H1 (cell line): ENCODE measurements around the gene AGAP1. TPM values are rescaled to one million over a fixed set of nuclear protein-coding genes. Genes with fewer than 3 reads are reported as not detected.

Experiments used
- CTCF ChIA-PET: fragments of 300-600 bp; sonication (Branson Sonifier 250); formaldehyde crosslinking; loops from one replicate; lab custom pipeline; 2021; ENCODE audit not compliant: partially characterized antibody; lab: Charles Lee
- POLR2A ChIA-PET: fragments of 300-600 bp; sonication (Branson Sonifier 250); formaldehyde crosslinking; loops from one replicate; lab custom pipeline; 2021; ENCODE audit warnings: inconsistent platforms; ENCODE audit not compliant: partially characterized antibody; lab: Charles Lee
- DNase-seq, 2 experiments: peaks; one replicate each; pipeline versions ENCODE4 v3.0.0 to v3.0.0-alpha.2; 2010 to 2022; ENCODE audit warnings: low spot score in 2 of 2, low read depth in 1 of 2, mixed read lengths in 1 of 2
- FAIRE-seq: peaks from 2 replicates; lab custom pipeline; 2011; peaks lifted over from hg19 to GRCh38; lab: Jason Lieb, UNC
- H2AFZ ChIP-seq: 2 replicates; pipeline ENCODE4 v1.8.1; 2012; ENCODE audit warnings: low read length, inconsistent platforms
- H2AK5ac ChIP-seq: 2 replicates; pipeline ENCODE4 v1.6.1; 2013; ENCODE audit warnings: low read depth, low read length
- H2BK120ac ChIP-seq: replicated peaks from 2 replicates; pipeline ENCODE3; 2013; ENCODE audit warnings: low read depth, low read length, inconsistent platforms
- H2BK12ac ChIP-seq: 2 replicates; pipeline ENCODE4 v1.6.1; 2013; ENCODE audit warnings: low read depth, low read length
- H2BK15ac ChIP-seq: 2 replicates; pipeline ENCODE4 v1.6.1; 2013; ENCODE audit warnings: low read length
- H2BK20ac ChIP-seq: 2 replicates; pipeline ENCODE4 v1.6.1; 2013; ENCODE audit warnings: low read length
- H2BK5ac ChIP-seq: 2 replicates; pipeline ENCODE4 v1.6.1; 2013; ENCODE audit warnings: low read depth, low read length
- H3K14ac ChIP-seq: 2 replicates; pipeline ENCODE4 v1.6.1; 2013; ENCODE audit warnings: inconsistent platforms; ENCODE audit not compliant: insufficient read length
- H3K18ac ChIP-seq: 2 replicates; pipeline ENCODE4 v1.6.1; 2013; ENCODE audit warnings: low read length; ENCODE audit errors: extremely low read depth
- H3K23ac ChIP-seq: 2 replicates; pipeline ENCODE4 v1.6.1; 2013; ENCODE audit warnings: inconsistent platforms; ENCODE audit not compliant: insufficient read length
- H3K23me2 ChIP-seq: 2 replicates; pipeline ENCODE4 v1.6.1; 2013; ENCODE audit warnings: low read depth, low read length
- H3K27ac ChIP-seq: 2 replicates; pipeline ENCODE4 v1.6.1; 2011; ENCODE audit warnings: low read depth, low read length, inconsistent platforms
- H3K27me3 ChIP-seq, 4 experiments: replicated peaks in 1 of 4; 1 replicate in 1 of 4; 2 replicates in 3 of 4; pipeline versions ENCODE4 v1.6.1 to v1.8.1; 2011 to 2013; ENCODE audit warnings: low read length in 3 of 4, mild to moderate bottlenecking in 3 of 4, inconsistent platforms in 2 of 4, mixed read lengths in 2 of 4, moderate library complexity in 1 of 4; ENCODE audit not compliant: control insufficient read depth in 3 of 4, insufficient read depth in 3 of 4; ENCODE audit errors: extremely low read depth in 1 of 4
- H3K36me3 ChIP-seq, 4 experiments: 2 replicates each; pipeline versions ENCODE4 v1.6.1 to v1.8.1; 2011 to 2013; ENCODE audit warnings: mild to moderate bottlenecking in 4 of 4, low read length in 3 of 4, moderate library complexity in 2 of 4, control low read depth in 1 of 4, inconsistent platforms in 1 of 4; ENCODE audit not compliant: insufficient read depth in 4 of 4, control insufficient read depth in 2 of 4
- H3K4ac ChIP-seq: replicated peaks from 2 replicates; pipeline ENCODE3; 2013; ENCODE audit warnings: low read length, low read depth, mixed read lengths, inconsistent platforms; ENCODE audit not compliant: insufficient read length
- H3K4me1 ChIP-seq, 4 experiments: replicated peaks in 1 of 4; 1 replicate in 1 of 4; 2 replicates in 3 of 4; pipeline versions ENCODE4 v1.6.1 to v1.8.1; 2011 to 2013; ENCODE audit warnings: low read length in 3 of 4, inconsistent platforms in 2 of 4, mixed read lengths in 1 of 4; ENCODE audit not compliant: insufficient read depth in 4 of 4, control insufficient read depth in 3 of 4
- H3K4me2 ChIP-seq, 2 experiments: 2 replicates each; pipeline versions ENCODE4 v1.6.1 to v1.8.1; 2011 to 2013; ENCODE audit warnings: low read depth in 2 of 2, low read length in 2 of 2, control low read depth in 1 of 2, inconsistent platforms in 1 of 2, mild to moderate bottlenecking in 1 of 2; ENCODE audit not compliant: insufficient read depth in 1 of 2
- H3K4me3 ChIP-seq, 4 experiments: fragments of 200-600, 300-600 bp in 1 of 4; sonication (generic), shearing (Covaris generic), sonication (Bioruptor Twin) in 1 of 4; 2 replicates each; pipeline versions ENCODE4 v1.5.1 to v1.8.1; 2011 to 2016; ENCODE audit warnings: low read length in 4 of 4, low read depth in 3 of 4, control low read depth in 2 of 4, inconsistent platforms in 2 of 4, mild to moderate bottlenecking in 2 of 4, mixed read lengths in 1 of 4, moderate library complexity in 1 of 4; ENCODE audit not compliant: insufficient read depth in 2 of 4; ENCODE audit errors: extremely low read depth in 1 of 4
- H3K56ac ChIP-seq: replicated peaks from 2 replicates; pipeline ENCODE3; 2013; ENCODE audit warnings: low read depth, mild to moderate bottlenecking, mixed read lengths, low read length, inconsistent platforms; ENCODE audit not compliant: insufficient read length
- H3K79me1 ChIP-seq: 2 replicates; pipeline ENCODE4 v1.6.1; 2013; ENCODE audit warnings: low read depth, low read length, control low read depth
- H3K79me2 ChIP-seq, 2 experiments: 2 replicates each; pipeline versions ENCODE4 v1.6.1 to v1.8.1; 2012 to 2013; ENCODE audit warnings: low read length in 2 of 2, mild to moderate bottlenecking in 2 of 2, inconsistent platforms in 1 of 2; ENCODE audit not compliant: insufficient read depth in 2 of 2, control insufficient read depth in 1 of 2
- H3K9ac ChIP-seq, 4 experiments: replicated peaks in 1 of 4; 1 replicate in 1 of 4; 2 replicates in 3 of 4; pipeline versions ENCODE4 v1.6.1 to v1.8.1; 2011 to 2013; ENCODE audit warnings: low read depth in 3 of 4, low read length in 3 of 4, control low read depth in 2 of 4, mild to moderate bottlenecking in 2 of 4, moderate library complexity in 2 of 4, inconsistent platforms in 1 of 4; ENCODE audit errors: extremely low read depth in 1 of 4
- H3K9me3 ChIP-seq, 2 experiments: 2 replicates each; pipeline versions ENCODE4 v1.6.1 to v1.8.1; 2012 to 2013; ENCODE audit warnings: mild to moderate bottlenecking in 2 of 2, moderate library complexity in 2 of 2, control low read depth in 1 of 2, inconsistent platforms in 1 of 2, low read depth in 1 of 2, low read length in 1 of 2, mixed read lengths in 1 of 2; ENCODE audit not compliant: insufficient read depth in 2 of 2
- H4K20me1 ChIP-seq, 2 experiments: replicated peaks in 1 of 2; 2 replicates each; pipeline versions ENCODE3 to v1.8.1; 2011 to 2013; ENCODE audit warnings: inconsistent platforms in 2 of 2, low read length in 2 of 2, mild to moderate bottlenecking in 1 of 2; ENCODE audit not compliant: insufficient read depth in 2 of 2, control insufficient read depth in 1 of 2
- H4K5ac ChIP-seq: 2 replicates; pipeline ENCODE4 v1.6.1; 2013; ENCODE audit warnings: low read length, low read depth, mixed read lengths, inconsistent platforms; ENCODE audit not compliant: insufficient read length
- H4K8ac ChIP-seq: 2 replicates; pipeline ENCODE4 v1.8.0; 2013; ENCODE audit warnings: mild to moderate bottlenecking, moderate library complexity, low read length, inconsistent platforms; ENCODE audit not compliant: insufficient read depth; ENCODE audit errors: extremely low read depth
- H4K91ac ChIP-seq: replicated peaks from 2 replicates; pipeline ENCODE3; 2013; ENCODE audit warnings: low read length, mixed read lengths, inconsistent platforms; ENCODE audit not compliant: insufficient read length
- CEBPB ChIP-seq: IDR thresholded peaks from 2 replicates; pipeline ENCODE4 v1.6.1; 2012; ENCODE audit warnings: low read depth, low read length
- EP300 ChIP-seq, 2 experiments: IDR thresholded peaks; 1 replicate in 1 of 2; 2 replicates in 1 of 2; pipeline ENCODE4 v1.6.1; 2011 to 2012; ENCODE audit warnings: low read depth in 2 of 2, low read length in 2 of 2, mild to moderate bottlenecking in 2 of 2, borderline replicate concordance in 1 of 2, inconsistent platforms in 1 of 2, moderate library complexity in 1 of 2
- HDAC2 ChIP-seq, 2 experiments: fragments of 300-600 bp in 1 of 2; sonication (generic) in 1 of 2; IDR thresholded peaks; 2 replicates each; pipeline ENCODE4 v1.6.1; 2011 to 2012; ENCODE audit warnings: low read depth in 2 of 2, low read length in 2 of 2, mild to moderate bottlenecking in 2 of 2, moderate library complexity in 2 of 2, borderline replicate concordance in 1 of 2, inconsistent platforms in 1 of 2
- KDM4A ChIP-seq: IDR thresholded peaks from one replicate; pipeline ENCODE4 v1.7.1; 2012; ENCODE audit warnings: low read depth, mild to moderate bottlenecking, moderate library complexity, low read length, inconsistent platforms; ENCODE audit not compliant: severe bottlenecking
- MAX ChIP-seq: IDR thresholded peaks from 2 replicates; pipeline ENCODE4 v1.6.1; 2012; ENCODE audit warnings: inconsistent platforms
- WGBS, 2 experiments: shearing (Covaris generic) in 1 of 2; methylation state at CpG; one replicate each; pipeline versions ENCODE4 v1.1.6 to v1.1.7; 2013 to 2015; ENCODE audit warnings: low lambda C conversion rate in 2 of 2, mixed read lengths in 2 of 2, inconsistent platforms in 1 of 2, low coverage in 1 of 2, missing lambda C conversion rate in 1 of 2; ENCODE audit not compliant: insufficient replicate concordance in 2 of 2, insufficient coverage in 1 of 2, insufficient read length in 1 of 2; ENCODE audit errors: extremely low coverage in 1 of 2, missing lambda C conversion rate in 1 of 2; 5-methylcytosine and 5-hydroxymethylcytosine counted together
- polyA plus RNA-seq, 7 experiments: library from polyadenylated mRNA; depleted of rRNA in 3 of 7; stranded (reverse) in 5 of 7; unstranded in 2 of 7; fragments of >200 nt in 5 of 7; fragments of 200-250 nt in 2 of 7; gene quantifications; 1 replicate in 5 of 7; 2 replicates in 1 of 7; 4 replicates in 1 of 7; pipeline versions ENCODE4 v1.2.1 to v1.2.3, GENCODE V29; 2011 to 2013; ENCODE audit warnings: missing spikeins in 2 of 7, mixed read lengths in 2 of 7
- total RNA-seq: library from RNA; stranded (reverse); fragmentation: NEBNext Ultra II Directional; extraction: Animal tissue kit (Norgen Biotek cat#: 25700); gene quantifications from 2 replicates; pipeline ENCODE4 v1.2.1, GENCODE V29; 2021

AGAP1 gene
- total and polyA plus RNA-seq, 2 of the 8 experiments (the other 6 are each of a cell fraction or from before 2014, with no cell fraction given), result 18.1 to 39.4 TPM

GRCh38 chr2:235546436-235546835, 52.6 kb downstream of the AGAP1 start:
- H3K79me2 ChIP-seq, result peaks cover 4 to 87% of the 10 kb centered on the region in 2 experiments; a peak in 3 of 4 replicates
- no peak overlapping the region for H3K23ac ChIP-seq
- no peak overlapping the region; the same call in 1 of the 2 replicates for H2BK12ac ChIP-seq
- H2AFZ ChIP-seq, result no peak overlapping the region
- DNase-seq, result no peak
- ChIA-PET POLR2A (no interaction called here), CTCF (interaction anchor here (0.6 to 1.6 kb wide), 3 partner anchors 46 to 131 kb away, joined by 3 to 4 read pairs (median 4); no protein-coding TSS in a partner anchor)
- H2BK5ac ChIP-seq, result no peak overlapping the region
- WGBS, 2 experiments, result 77% methylated on average over 9 of the region's 9 CpGs; no CpG with 5 or more reads in 1 of the 2 experiments
- H2BK20ac ChIP-seq, result no peak overlapping the region
- peaks cover 14% of the 10 kb centered on the region for H3K79me1 ChIP-seq
- no peak overlapping the region for H3K4me3 ChIP-seq
- no peak for FAIRE-seq
- H2AK5ac ChIP-seq, result no peak overlapping the region
- peaks cover 0 to 30% of the 10 kb centered on the region in 2 experiments for H4K20me1 ChIP-seq
- no peak overlapping the region for H3K9ac ChIP-seq
- H4K91ac ChIP-seq, result no peak overlapping the region
- H3K36me3 ChIP-seq, result no peaks in the 10 kb centered on the region
- no peak overlapping the region for H4K5ac ChIP-seq
- H3K4me1 ChIP-seq, result peaks cover 5 to 17% (median 10%) of the 10 kb centered on the region in 4 experiments
- H2BK15ac ChIP-seq, result 0 out of 2 replicates have a peak overlapping the region, but pooled peaks have one; percentile 89
- no peak overlapping the region for H3K14ac ChIP-seq
- H4K8ac ChIP-seq, result no peak overlapping the region
- H3K27me3 ChIP-seq, result no peaks in the 10 kb centered on the region
- no peaks in the 10 kb centered on the region for H3K23me2 ChIP-seq
- H3K4ac ChIP-seq, result no peak overlapping the region
- H2BK120ac ChIP-seq, result no peak overlapping the region
- H3K56ac ChIP-seq, result no peak overlapping the region
- no peak overlapping the region for H3K4me2 ChIP-seq
- H3K27ac ChIP-seq, result no peak overlapping the region
- no peaks in the 10 kb centered on the region for H3K9me3 ChIP-seq
- H3K18ac ChIP-seq, result no peak overlapping the region
- TF ChIP-seq KDM4A (no peak), EP300 (IDR thresholded peaks at IDR 0.05; ENCODE audit: borderline replicate concordance in 1 of 2, low read depth in 2 of 2, low read length in 2 of 2) (no peak), MAX (no peak), CEBPB (no peak), HDAC2 (IDR thresholded peaks at IDR 0.05; ENCODE audit: borderline replicate concordance in 1 of 2, low read depth in 2 of 2, low read length in 2 of 2) (no peak)
